NCI-H146 treated with DMSO at 0.1 percent for 48 hours (cell line): Measurements from ENCODE around the gene ANAPC4.

Experiments
- DNase-seq: peaks from one replicate; lab custom pipeline; 2025; ENCODE audit not compliant: unreplicated experiment; lab: John Stamatoyannopoulos, UW

ANAPC4 gene

DNA sequence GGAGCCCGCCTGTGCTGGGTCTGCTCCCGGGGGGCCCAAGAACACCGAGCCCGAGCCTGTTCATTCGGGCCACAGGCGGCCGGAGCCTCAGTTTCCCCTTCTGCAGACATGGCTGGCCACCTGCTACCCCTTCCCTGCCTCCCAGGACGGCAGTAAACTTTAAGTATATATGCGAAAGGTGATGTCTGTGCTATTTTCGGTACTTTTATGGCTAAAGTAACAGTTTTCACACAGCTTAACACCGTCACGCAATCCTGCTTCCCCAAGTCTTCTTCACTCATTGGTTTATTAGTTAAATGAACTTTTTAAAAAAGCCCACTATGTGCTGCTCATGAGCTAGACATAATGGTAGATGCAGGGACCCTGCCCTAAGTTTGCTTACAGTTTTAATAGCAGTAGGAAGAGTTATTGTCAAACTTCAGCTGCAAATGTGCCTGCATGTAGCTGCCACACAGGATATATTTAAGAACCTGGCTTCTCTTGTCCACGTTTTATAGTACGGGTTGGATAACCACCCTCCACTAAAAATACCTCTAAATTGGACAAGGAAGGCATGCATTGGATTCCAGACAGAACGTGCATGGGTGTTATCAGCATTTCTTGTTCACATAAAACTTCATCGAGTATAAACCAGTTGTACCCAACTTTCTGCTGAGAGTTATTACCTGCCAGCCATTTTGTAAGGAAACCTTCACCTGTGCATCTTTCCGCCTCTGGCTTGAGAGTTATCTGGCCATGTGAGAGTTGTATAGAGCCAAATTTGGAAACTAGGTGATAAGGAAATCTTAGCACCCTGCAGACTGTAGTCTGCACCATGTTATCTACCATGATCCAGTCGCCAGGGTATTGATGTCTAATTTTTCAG lies 741 bp downstream of the ANAPC4 start:
- no peak for DNase-seq

DNA sequence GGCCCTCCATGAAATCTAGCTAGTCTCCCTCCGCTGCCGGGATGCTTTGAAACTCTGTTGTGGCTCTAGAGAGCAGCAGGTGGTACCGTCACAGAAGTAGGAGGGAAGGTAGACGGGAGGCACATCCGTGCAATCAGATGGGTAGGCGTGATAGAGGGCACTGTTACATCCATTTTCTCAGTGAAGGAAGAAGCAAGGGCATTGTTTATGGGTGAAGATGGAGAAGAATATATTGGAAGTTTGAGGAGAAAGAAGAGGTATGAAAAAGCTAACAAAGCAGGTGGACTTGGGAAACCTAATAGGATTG lies 1.3 kb downstream of the ANAPC4 start:
- DNase-seq, result no peak

DNA sequence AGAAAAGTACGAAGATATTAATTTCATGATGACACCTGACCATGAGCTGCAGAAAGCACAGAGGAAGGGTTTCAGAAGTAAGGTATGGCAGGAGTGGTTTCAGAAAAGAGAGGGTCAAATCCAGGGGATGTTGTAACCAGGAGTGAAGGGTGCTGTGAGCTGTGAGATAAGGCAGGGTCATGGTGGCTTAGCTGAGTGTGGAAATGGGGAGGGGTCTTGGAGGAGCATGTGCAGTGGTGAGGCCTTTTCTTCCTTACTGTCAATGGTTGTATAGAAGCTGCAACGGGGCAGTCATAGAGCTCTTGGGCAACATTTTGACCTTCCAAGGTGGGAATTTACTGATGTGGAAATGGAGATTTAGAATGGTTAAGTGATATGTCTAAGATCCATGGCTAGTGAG lies 2.5 kb downstream of the ANAPC4 start:
- DNase-seq, result no peak

DNA sequence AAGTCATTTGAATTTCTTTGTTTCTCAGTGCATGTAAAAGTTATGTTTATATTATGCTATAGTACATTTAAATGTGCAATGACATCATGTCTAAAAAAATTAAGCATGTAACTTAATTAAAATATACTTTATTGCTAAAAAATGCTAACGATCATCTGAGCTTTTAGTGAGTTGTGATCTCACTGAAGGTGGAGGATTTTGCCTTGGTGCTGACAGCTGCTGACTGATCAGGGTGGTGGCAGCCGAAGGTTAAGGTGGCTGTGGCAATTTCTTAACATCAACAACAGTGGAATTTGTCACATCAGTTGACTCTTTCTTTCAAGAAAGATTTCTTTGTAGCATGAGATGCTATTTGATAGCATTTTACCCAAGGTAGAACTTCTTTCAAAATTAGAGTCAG lies 6.6 kb downstream of the ANAPC4 start:
- no peak for DNase-seq

DNA sequence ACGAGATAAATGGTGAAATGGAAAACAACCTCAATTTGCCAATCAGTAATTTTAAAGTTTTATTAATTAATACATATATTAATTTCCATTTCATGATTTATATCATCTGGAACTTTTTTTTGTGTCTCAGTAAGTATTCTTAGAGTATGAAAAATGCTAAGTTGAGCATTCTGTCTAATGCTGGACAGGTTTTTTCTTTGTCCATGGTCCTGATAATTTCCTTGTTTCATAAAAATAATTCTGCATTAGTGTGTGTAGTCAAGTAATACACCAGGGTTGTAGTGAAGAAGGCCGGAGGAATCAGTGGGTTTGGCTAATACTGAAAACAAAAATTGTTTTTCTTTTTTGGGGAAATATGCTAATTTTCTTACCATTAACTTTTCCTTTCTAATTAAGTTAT lies 9.9 kb downstream of the ANAPC4 start:
- DNase-seq, result no peak

DNA sequence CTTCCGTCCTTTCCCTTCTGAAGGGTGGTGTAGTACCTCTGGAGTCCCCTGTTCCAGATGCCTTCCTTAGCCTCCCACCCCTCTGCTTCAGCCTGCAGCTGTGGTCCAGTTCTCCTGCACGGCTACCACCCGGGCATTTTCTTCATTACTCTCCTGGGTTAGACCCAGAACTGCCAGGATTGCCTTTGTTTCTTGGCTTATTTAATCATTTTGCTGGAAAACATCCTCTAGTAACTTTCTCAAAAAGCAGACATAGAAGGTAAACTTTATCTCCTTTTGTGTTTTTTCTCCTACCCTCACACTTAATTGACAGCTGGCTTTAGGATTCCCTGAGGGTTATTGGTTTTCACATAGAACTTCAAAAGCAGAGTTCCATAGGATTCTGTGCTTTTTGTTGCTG lies 20.2 kb downstream of the ANAPC4 start:
- no peak for DNase-seq

DNA sequence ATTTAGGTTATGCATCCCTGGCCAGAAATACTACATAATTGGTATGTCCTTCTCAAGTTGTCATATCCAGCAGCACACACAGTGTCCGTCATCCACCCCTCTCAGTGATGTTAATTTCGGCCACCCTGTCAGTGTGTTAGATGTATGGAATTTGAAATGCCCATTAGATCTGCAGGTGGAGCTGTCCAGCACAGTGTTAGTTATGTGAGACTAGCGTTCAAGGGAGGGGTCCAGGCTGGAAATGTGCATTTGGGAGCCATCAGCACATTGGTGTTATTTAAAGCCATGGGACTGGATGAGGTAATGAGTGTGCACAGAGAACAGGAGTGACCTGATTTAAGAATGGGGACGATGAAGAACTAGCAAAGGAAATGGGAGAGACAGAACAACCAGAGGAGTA lies 22.4 kb downstream of the ANAPC4 start:
- DNase-seq, result no peak

DNA sequence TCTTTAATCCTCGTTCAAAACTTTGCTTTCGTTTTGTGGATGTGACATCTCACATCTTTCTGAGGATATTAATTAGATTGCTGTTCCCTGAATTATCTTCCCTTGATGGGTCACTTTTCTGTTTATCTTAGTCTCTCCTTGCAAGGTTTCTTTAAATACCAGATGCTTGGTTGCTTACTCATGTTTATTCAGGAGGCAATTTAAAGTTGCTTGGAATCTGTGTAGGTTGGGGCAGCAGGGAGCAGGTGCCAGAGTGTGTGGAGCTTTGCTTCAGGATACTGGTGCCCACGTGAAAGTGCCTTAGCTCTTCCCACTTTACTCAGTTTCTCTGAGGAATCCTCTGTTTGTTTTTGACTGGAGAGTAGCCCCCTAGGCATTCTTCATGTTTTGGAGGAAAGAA lies 24.0 kb downstream of the ANAPC4 start:
- no peak for DNase-seq

DNA sequence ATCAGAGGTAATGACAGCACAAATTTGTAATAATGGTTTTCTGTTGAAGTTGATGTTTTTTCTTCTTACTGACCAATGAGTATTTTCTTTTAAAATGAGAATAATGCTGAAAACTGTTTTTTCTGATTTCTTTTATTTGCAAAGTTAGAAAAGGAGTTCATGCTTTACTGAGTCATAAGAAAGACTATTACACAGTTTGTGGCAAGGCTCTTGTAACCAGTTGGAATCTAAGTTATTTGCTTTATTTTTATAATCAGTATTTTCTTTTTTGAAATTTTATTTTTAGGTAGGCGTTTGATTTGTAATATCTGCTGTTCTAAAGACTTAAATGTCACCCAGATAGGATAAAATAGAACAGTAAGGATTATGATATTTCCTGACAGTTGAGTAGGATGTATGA lies 25.5 kb downstream of the ANAPC4 start:
- no peak for DNase-seq

DNA sequence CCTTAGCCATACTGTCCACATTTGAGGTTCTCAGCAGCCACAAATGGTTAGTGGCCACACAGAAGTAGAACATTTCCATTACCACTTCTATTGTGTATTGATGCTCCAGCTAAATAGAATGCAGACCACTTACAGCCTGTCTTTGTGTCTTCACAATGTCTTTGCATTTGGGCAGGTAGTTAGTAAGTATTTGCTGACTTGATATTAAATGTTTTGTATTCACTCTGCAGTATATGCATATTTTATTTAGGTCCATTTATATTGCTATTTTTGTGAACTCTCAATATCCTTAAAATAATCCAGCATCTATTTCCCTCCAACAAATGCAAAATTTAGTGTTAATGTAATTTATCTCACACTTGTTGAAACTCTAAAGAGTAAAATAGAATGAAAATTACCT lies 26.6 kb downstream of the ANAPC4 start:
- DNase-seq, result no peak

DNA sequence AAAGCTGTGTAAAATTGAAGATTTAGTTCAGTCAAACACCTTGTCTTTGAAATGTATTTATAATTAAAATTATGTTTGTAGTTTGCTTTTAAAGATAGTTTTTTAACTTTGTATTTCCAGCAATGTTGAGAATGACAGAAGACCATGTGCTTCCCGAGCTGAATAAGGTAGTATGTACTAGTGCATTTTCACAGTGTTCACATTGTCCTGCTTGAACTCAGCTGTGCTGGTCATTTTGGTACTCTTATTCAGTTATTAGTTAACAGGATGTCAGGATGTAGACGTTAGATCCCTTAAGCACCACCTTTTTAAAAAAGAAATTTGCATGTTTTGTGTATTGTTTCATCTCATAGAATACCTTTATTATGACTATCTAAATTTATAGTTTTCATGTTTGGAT lies 28.4 kb downstream of the ANAPC4 start:
- no peak for DNase-seq

DNA sequence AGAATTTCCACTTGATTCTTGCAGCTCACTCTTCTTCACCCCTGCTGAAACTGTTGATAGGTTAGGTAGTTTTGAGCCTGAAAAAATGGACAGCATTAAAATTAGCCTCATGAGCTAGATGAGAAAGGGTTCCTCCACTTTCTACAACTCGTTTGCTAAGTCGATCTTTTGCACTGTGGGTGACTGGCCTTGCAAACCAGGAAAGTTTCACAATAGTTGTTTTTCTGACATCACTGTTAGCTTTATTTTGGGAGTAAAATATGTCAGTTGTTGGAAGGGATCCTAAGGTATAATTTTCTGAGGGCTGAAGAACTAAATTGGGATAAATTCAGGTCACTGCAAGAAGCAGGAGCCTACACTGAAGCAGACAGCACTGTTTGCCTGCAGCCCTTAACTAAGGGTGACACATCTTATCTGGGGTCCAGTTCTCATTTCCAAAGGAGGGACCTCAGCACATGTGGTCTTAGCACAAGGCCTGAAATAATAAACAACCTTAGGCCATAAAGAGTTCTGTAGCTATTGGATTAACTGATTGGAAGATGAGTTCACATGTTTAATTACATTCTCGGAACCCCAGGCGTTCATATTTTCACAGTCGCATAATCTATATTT lies 29.1 kb downstream of the ANAPC4 start:
- no peak for DNase-seq

DNA sequence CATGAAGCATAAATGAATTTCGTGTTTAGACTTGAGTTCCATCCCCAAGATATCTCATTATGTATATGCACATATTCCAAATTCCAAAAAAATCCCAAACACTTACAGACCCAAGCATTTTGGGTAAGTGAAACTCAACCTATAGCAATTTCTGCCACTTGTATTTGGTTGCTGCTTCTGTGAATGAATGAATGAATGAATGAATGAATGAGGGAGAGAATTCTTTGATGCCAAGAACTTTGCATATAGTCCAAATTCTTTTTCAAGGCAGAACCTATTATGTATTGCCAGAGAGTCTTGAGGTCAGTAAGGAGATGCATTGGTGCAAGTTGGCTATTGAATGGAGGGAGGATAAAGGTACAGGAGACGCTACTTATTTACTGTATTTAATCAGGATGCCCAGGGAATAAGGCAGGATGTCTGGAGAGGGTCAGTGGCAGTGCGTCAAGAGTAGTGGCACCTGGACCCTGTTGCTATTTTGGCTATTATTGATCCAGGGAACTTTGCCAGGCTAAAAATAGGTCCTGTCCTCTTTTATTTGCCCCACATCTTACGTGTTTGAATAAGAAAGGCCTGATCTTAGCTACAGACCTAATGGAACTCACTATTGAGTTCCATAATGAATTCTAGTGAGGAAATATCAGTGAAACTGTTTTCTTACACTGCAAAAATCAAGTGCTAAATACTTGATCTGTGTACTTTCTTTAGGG lies 33.9 kb downstream of the ANAPC4 start:
- DNase-seq, result no peak

DNA sequence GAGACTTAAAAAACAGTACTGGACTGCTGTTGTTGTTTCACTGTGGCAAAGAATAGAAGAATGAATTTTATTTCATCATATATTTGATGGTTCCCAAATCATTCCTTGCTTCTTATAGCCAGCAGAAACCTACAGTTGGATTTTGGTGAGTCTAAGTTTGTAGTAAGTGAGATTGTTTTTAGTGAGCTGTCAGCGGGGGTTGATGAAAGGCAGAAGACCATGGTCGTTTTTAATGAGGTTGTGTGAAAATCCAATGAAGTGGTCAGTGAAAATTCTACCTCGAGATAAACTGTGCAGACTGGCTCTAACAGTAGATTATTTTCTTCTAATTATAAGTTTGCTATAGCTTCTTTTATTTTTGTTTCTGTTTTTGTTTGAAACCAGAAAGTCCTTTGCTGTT lies 36.2 kb downstream of the ANAPC4 start:
- no peak for DNase-seq

DNA sequence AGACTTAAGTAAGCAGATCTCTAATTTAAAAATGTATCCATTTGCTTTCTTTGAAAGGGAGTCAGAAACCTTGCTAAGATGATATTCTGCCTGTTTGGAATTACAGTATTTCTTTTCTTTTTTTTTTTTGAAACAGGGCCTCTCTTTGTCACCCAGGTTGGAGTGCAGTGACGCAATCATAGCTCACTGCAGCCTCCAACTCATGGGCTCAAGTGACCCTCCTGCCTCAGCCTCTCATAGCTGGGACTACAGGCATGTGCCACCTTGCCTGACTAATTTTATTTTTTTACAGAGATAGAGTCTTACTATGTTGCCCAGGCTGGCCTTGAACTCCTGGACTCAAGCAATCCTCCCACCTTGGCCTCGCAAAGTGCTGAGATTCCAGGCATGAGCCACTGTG lies 40.0 kb downstream of the ANAPC4 start:
- no peak for DNase-seq

DNA sequence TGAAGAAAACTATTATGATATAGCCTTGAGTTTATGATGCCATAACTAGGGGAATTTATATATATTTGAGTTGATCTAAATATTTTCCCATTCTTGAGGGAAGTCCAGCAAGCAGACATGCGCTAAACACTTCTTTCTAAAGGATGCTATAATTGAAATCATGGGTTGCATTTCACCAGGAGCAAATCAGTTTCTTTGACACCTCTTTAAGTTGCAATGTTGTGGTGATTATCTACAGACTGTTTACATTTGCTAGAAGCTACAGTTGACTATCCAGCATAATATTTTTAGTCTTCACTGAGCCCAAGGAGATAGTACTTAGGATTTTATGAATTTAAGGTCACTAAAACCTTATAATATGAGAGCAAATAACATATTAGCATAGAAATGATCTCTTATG lies 43.9 kb downstream of the ANAPC4 start:
- no peak for DNase-seq

DNA sequence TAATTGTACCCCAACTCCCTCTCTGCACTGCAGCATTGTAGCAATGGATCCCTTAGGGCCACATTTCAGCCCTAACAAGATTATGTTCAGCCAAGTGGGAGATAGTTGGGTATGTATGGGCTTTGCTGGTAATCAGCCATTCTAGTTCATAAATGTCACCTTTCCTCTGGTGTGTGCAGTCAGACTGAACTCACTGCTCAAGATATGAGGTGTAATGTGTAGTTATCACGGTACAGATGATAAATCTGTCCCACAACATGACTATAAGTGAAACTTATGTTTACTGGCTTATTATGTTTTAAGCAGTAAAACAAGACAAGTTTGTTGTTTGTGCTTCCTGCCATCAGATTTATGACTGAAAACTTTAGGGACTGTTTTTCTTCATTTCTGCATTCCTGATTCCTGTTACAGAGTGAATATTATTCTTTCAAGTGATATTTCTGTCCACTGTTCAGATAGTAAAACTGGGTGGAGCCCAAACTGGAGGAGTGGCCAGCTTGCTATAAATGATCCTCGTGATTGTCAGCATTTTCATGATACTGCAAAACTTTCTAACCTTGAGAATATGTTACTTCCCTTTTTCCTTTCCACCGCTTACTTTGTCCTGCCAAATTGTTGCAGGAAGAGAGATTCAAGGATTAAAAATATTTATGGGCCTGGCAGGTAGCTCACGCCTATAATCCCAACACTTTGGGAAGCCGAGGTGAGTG lies 44.9 kb downstream of the ANAPC4 start:
- DNase-seq, result no peak

DNA sequence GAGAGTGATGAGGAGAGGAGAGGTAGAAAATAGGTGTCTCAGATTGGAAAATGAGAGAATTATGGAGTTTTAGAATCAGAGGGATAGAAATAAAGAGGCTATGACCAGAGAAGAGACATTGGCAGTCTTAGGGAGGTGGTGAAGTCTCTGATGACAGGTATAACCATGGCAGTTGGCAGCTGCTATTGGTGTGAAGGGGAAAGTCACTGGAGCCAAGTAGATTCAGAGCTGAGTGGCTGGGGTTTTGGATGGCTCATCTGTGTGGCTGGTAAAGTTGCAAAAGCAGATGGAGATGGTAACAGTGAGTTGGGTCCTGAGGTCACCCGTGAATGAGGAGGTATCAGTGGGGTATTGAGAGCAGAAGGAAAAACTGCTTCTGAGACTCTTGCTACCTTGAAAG lies 46.5 kb downstream of the ANAPC4 start:
- no peak for DNase-seq

DNA sequence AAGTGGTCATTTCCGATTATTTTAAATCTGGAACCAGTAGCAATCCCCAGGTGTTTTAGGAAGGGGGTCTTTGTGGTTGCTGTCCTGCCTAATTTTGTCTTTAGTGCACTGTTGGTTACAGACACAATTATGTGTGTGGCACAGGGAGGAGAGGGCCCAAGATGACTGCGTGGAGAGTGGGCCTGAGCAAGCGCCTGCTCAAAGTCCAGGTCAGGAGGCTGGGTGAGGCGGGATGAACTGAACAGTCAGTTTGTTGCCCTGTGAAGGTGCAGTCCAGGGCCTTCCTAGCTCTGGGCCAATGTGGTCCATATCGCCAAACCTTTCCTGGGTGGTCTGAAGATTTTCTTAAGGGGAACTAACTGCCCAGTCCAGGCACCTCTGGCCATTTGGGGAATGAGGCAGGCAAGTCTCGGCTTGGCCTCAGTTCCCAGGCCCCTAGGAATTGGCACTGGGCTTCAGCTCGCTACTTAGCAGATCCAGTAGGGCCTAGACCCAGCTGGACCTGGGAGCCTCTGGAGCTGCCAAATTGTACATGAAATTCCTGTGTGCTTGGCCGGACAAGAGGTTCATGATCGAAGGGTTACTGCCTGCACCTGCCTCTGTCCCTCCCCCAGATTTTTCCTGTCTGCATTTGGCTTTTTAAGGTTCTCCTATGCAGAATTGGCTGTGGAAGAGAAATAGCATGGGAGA lies 47.6 kb downstream of the ANAPC4 start:
- no peak for DNase-seq

DNA sequence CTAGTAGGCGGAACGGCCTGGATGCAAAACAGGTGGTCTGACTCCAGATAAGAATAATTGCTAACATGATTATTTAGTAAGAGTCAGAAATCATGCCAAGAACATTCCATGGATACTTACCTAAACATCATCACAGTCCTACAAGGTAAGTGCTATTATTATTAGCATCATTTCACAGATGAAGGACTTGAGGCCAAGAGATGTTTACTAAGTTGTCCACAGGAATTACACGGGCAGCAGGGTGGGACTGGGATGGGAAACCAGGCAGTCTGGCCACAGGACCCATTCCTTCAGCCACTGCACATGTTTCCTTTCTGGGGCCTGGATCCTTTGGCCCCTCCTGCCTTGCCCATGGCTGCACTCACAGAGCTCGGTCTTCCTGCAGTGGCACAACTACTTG lies 48.3 kb downstream of the ANAPC4 start:
- no peak for DNase-seq

DNA sequence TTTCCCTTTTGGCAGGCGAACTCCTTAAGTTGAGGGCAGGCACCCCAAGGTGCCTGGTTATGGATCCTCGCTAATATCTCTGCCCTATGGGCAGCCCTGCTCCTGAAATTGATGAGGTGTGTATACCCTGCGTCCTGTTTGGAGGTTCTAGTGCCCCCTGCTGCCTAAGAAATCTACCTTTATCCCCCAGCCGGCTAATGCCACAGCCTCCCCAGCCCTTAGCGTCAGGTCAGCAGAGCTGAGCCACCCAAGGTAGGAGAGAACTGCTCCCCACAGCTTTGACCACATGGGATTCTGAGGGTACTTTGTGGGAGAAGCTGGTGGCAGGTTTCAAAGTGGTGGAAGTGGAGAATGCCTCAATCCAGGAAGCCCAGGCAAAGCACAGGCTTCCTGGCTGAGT lies 50.8 kb downstream of the ANAPC4 start:
- DNase-seq, result no peak
